HG03280 (cell line): ENCODE results near the gene GMPPB.

Experiments used
- ATAC-seq: cut with Tn5 transposase; IDR thresholded peaks from one replicate; pipeline ENCODE4 v1.9.1; 2021; ENCODE audit warnings: mild to moderate bottlenecking, moderate library complexity; ENCODE audit not compliant: unreplicated experiment

Gene GMPPB

DNA sequence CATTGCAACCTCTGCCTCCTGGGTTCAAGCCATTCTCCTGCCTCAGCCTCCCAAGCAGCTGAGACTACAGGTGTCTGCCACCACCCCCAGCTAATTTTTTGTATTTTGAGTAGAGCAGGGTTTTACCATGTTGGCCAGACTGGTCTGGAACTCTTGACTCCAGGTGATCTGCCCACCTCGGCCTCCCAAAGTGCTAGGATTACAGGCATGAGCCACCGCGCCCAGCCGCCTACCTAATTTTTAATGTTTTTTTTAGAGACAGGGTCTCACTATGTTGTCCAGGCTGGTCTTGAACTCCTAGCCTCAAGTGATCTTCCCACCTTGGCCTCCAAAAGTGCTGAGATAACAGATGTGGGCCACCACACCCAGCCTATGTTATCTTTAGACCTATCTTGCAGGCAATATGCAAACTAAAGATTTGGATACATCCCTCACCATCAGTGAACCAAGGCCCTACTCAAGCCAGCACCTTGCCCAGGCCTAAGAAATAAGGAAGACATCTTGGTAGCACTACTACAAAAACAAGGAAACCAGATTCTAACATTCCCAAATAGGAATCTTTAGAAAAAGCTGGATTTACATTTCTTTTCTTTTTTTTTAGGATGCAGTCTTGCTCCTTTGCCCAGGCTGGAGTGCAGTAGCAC, 6.3 kb upstream of the GMPPB start:
- no peak for ATAC-seq

DNA sequence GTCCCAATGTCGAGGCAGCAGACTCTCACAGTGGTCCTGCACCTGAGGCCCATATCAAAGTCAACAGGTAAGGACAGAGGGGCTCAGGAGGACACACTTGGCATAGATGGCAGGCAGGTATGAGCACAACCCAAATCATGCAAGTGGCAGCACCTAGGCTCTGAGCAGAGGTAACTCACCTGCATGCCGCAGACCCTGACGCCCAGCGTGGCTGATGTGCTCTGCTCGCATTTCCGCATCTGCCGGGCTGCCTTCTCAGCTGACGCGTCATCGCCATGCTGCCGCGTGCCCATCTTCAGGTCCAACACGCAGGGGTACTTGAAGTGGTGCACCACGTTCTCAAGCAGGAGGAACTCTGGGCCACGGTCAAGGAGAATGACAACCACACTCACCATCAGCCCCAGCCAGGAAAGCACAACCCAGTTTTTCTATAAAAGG, 4.2 kb upstream of the GMPPB start:
- ATAC-seq: no peak

DNA sequence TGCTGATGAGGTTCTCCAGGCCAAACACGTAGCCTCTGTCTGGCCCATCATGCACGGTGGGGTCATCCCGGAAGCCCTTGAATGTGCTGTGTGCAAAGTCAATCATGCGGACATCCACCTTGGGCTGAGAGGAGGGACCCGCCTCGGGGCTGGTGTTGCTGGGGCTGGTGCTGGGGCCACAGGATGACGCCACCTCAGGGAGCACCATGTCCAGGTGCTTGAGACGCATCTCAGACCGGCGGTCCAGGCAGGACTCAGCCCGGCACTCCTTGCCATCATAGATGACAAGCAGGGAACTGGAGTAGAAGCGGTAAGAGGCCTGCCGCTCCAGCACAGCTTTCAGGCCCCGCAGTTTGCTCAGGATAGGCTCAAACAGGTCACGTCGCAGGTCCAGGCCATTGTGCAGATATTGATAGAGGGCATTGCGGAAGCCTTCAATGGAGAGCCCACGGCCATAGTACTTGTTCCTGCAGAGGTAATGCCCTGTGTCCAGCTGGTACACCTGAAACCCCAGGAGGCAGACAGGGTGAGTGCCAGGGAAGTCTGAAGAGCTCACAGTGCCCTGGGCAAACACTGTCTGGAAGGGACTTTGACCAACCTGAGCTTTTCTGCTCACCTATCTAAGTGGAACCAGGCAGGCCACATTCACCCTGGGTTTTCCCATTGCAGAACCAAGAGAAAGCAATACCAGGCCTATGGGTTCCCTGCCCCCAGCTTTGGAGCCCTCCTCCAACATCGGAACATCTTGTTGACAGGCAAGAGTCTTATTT, 3.6 kb upstream of the GMPPB start:
- no peak for ATAC-seq

DNA sequence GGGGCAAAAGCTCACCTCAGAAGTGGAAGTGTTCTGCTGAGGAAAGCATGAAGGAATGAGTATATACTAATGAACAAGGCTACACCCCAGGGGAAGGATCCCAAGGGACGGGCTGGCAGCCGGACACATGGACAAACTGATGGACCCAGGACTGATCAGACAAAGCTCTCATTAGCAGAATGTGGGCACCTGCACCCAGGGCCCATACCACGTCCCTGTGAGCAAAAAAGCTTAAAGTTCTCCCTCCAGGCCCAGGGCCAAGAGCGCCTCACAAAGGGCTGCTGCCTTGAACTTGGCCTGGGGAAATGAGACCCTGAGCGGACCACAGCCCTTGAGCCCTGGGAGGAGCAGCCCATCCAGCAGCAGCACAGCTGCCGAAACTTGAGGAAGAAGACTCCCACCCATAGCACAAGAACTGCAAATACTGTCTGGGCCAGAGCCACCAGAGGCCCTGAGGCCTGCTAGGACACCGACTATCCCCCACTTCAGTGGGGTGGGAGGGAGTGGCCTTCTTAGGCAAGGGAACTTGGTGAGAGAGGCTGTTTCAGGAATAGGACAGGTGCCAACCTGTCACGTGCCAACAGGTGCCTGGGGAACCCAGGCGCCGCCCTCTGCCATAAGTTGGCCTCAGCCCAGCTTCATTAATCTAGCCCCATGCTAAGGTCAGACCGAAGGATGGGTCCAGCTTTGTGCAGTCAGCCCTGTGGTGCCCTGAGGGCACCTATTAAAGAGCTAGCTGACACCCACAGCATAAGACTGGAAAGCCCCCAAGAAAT, 2.3 kb upstream of the GMPPB start:
- no peak for ATAC-seq

DNA sequence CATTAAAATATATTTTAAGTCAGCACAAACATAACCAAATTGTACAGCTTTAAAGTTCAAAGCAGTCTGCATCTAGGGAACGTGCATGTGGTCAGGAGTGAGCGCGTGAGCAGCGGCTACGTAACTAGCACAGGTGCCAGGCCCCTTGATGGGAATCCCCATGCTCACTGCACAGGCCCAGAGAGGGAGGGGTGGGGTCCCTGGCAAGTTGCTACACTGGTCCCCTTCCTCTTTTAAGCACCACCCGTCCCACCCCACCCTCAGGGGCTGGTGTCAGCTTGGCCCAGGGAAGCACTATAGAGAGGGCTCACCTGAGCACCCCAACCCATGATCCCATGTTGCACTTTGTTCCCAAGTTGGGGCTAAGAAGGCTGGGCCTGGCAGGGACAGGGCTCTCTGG, 835 bp upstream of the GMPPB start:
- ATAC-seq: no peak

DNA sequence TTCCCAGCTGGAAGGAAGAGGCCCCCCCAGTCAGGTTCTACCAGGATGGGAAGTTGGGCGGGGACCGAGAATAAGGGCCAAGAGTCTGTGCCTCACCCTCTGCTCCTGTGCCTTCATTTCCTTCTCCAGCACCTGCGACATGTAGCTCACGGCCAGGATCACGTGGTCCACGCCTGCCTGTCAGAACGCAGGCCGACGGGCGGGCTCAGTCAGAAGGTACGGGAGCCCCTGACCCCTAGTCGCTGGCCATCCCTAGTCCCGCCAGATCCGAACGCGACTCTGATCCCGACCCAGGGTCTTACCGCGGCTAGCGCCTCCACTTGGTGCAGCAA, 489 bp downstream of the GMPPB start:
- no peak for ATAC-seq

DNA sequence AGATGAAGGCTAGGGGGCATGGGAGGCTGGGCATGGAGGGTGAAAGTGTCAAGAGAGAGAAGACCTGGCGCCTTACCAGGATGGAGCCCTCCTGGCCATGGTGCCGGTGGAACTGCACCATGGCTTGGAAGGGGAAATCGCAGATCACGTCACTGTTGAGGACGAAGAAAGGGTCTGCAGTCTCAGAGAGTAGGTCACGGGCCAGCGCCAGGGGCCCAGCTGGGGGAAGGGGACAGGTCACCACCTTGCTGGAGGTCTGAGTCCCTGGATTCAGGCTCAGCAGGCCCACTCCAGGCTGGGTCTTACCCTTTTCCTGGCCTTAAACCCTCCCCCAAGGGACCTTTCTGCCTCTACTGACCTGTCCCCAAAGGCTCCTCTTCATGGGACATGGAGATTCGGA, 855 bp downstream of the GMPPB start:
- no peak for ATAC-seq

DNA sequence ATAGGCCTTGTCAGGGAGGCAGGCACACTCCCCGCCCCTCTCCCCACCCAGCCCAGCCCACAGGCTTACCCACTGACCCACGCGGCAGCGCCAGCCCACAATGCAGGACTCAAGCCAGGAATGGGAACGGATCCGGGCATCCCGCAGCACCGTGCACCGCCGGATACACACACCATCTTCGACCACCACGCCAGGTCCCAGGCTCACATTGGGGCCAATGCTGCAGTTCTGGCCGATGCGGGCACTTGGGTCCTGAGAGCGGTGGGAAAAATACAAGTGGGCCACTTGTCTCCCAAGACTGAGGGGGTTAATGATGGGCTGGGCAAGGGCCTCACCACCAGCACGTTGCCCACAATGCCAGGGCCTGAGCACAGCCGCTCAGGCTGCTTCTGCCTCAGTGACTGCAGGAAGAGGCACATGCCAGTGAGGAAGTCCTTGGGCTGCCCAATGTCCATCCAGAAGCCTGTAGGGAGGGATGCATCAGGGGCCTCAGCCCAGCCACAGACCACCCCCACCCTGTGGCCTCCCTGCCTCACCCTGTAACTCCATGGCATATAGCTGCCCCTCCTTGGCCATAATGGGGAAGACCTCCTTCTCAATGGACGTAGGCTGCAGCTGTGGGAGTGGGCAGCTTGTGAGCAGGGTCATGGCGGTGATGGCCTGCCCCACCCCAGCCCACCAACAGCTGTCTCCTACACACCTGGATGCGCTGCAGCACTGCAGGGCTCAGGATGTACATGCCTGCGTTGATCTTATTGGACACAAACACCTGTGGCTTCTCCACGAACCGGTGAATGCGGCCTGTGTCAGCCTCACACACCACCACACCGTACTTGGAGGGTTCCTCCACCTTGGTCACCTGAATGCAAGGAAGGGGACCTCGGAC, 1.6 kb downstream of the GMPPB start:
- no peak for ATAC-seq

DNA sequence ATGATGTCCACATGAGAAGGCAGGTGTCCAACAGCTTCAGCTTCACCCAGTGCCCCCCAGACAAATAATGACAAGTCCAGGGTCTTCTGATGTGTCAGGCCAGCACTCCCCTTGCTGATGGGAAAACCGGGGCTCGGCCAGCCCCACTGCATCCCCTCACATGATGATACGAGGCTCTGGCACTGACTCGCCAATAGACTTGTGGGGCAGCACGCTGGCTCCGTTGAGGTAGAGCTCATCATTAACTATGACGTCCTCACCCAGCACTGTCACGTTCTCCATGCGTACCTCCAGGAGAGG, 2.2 kb downstream of the GMPPB start:
- no peak for ATAC-seq

DNA sequence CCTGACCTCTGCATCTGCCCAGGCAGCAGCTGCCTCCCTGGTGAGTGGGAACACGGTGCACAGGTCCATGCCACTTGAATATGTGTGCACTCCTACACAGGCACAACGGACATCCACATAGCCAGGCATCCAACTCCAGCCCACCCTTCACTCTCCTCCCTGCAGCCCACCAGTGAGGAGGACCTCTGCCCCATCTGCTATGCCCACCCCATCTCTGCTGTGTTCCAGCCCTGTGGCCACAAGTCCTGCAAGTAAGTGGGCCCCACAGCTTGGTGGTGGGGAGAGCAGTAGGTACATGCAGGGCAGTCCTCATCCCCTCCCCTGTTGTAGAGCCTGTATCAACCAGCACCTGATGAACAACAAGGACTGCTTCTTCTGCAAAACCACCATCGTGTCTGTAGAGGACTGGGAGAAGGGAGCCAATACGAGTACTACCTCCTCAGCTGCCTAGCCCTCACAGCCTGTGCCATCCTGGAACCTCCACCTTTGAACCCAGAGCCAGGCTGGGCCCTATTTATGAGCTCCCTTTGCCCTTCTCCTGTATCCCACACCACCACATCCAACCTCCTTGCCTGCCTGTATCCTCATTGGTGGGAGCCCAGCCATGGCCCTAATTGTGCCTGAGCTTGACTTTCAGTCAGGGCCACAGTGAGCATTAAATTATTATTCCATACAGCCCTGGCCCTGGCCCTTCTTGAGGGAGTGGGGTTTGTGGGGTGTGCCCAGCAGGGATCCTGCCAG, 2.7 kb downstream of the GMPPB start:
- no peak for ATAC-seq

DNA sequence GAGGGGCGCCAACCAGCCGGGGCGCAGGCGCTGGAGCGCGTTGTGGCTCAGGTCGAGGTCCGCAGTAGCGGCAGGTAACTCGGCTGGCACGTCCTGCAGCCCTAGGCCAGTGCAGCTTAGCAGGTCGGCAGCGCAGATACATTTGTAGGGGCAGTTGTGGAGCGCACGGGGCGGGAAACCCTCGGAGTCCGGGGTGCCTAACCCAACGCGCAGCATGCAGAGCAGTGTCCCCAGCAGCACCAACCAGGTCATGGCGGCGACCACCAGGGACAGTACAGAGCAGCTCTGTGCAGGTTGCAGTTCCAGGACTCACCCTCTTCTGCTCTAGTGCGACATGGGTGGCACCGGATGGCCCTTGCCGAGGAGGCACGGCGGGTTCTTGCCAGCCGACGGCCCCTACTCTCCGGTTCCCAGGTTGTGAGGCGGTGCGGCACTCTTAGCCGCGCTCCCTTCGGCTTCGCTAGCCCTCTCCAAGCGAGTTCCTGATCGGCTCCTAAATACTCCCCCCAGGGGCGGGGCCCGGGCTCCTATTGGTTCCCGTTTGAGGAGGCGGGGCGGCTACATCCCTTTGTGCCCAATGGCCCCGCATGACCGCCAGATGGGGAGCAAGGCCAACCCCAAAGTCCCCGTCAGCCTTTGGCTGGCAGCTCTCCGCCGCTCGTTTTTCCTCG, 4.4 kb downstream of the GMPPB start, which contains the start of gene AMIGO3:
AMIGO3 (minus strand) TSS at position 471 of the 671 bp plus-strand sequence; CDS start at position 252, 219 bp downstream.
- ATAC-seq: peak; percentile 38

DNA sequence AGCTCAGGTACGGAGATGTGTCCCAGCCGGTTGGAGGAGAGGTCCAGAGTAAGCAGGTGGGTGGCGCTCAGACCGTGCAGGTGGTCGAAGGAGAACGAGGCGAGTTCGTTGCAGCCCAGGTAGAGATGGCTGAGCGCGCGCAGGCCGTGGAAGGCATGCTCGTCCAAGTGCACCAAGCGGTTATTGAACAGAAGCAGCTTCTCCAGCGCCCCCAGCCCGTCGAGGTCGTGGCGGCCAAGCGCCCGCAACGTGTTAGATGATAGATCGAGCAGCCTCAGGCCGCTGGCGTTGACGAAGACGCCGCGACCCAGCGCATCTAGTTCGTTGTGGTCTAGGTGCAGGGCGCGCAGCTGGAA, 4.9 kb downstream of the GMPPB start:
- ATAC-seq: no peak

DNA sequence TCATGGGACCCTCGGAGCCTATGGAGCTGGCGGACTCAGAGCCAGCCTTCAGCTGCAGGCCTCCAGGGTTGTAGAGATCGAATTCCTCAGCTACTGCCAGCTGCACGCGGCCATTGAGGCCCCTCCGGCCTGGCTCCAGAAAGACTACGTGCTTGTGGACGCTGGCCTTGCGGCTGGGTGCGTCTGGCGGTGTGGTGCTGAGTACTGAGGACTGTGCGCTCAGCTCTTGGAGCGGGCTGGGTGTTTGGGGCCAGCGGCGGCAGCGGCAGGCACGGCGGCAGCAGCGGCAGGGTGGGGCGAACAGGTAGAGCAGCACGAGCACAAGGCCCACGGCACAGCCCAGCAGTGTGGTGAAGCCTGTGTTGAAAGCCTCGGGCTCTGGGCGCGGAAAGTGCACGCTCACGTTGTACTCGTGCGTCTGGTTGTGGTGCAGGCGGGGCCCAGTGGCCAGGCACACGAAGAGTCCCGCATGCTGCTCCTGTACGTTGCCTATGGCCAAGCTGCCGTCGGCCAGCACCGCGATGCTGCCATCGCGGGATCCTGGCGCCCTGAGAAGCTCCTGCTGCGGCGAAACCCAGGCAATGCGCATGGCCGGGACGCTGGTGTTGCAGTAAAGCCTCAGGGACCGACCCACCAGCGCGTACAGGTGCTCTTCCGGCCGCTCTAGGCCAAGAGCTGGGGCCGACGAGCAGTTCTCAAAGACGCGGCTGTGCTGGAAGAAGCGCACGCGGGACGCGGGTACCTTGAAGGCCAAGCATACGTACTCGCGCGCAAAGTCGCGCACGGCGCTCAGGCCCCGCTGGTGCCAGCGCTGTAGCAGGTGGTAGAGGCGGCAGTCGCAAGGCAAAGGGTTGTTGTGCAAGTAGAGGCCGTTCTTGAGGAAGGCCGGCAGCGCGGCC, 5.5 kb downstream of the GMPPB start:
- ATAC-seq: no peak

DNA sequence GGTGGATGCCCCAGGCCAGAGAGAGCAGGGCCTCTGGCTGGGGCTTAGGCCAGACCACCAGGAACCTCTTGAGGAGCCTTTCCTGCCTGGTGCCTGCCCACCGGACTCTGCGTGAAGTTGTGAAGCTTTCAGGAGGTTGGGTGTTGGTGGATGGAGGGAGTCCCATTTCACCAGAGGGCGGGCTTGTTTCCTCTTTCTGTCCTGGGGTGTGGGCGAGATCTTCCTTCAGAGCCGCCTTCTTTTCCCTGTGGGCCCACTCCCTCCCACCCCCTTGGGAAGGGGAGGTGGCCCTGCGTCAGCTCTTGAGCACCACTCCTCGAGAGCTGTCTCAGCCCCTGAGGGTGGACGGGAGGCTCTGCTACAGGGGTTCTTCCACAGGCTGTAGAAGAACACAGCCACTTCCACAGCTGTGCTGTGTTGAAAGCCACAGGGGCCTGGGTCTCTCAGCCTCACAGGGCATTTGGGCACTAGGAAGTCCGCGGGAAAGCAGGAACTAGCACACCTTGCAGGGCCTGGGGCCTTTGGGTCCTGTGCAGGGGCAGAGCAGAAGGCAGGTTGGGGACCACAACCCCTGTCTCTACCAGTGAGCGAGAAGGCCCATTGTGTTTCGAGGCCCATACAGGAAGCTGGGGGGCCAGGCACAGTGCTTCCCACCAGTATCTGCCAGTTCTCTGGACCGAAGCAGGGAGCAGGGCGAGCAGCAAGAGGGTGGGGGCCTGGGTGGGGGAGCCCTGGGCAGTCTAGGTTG, 6.4 kb downstream of the GMPPB start:
- ATAC-seq: no peak

DNA sequence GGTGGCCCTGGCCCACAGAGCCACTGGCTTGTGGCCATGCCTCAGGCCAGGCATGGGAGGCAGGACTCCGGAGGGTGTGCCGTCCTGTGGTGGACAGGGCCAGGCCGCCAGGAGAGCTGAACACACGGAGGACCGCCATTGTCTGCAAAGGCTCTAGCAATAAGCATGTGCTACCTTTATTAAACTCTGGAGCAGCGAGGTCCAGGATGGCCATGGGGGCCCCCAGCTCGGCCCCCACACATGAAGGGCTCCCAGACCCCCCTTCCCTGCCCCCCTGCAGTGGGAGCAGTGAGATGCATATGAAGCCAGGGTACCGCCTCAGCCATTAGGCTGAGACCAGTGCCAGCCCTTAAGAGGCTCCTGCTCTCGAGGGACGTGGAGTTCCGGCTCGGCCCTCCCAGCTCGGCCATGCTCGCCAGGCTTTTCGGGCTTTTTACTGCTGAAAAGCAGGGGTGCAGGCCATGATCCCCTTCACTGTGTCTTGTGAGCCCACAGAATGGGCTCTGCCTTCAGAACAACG, 7.0 kb downstream of the GMPPB start:
- ATAC-seq: no peak

DNA sequence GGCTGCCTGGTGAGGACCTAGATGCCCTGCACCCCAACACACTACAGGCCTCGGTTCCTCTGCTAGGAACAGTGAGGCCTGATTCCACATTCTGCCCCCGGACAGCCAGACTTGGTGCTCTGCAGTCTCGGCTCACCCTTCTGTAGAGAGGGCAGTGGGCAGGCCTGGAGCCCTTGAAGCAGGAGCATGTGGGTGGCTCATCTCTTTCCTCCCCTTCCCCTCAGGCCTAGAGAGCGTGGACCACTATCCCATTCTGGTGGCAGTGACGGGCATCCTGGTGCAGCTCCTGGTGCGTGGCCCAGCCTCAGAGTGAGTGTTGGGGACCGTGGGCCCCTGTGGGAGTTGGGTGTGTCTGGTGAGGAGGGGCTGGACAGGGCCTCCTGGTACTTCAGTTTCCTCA, 7.6 kb downstream of the GMPPB start:
- ATAC-seq: no peak

DNA sequence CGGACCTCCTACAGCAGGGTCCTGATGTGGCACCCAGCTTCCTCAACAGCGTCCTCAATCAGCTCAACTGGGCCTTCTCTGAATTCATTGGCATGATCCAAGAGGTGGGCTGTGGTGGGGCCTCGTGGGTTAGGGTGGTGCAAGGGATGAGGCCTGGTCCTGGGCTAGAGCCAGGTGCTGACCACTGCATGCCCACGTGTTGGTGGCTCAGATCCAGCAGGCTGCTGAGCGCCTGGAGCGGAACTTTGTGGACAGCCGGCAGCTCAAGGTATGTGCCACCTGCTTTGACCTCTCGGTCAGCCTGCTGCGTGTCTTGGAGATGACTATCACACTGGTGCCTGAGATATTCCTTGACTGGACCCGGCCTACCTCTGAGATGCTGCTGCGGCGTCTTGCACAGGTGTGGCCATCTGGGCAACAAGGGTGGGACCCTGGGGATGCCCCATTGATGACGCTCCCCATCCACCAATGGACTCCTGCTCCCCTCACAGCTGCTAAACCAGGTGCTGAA, 8.1 kb downstream of the GMPPB start:
- ATAC-seq: no peak
